ENCODE measurements around the gene RFX5.

DNA sequence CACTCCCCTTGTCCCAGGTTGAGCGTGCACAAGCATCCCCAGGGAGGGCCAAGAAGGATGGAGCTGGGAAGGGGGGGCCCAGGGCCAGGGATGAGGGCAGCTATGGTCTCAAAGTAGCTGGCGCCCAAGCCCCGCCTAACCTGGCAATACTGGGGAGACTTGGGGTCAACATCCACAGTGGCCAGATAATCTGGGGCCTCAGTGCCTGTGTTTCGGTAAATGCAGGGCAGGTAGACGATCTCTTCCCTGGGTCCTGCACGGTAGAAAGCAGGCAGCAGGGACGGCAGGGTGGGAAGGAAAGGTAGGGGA lies 22.2 kb upstream of the RFX5 start:
- TF ChIP-seq EZH2 (IDR thresholded peaks at IDR 0.05; ENCODE audit: borderline replicate concordance): no peak
- TF ChIP-seq, protein P1, sequence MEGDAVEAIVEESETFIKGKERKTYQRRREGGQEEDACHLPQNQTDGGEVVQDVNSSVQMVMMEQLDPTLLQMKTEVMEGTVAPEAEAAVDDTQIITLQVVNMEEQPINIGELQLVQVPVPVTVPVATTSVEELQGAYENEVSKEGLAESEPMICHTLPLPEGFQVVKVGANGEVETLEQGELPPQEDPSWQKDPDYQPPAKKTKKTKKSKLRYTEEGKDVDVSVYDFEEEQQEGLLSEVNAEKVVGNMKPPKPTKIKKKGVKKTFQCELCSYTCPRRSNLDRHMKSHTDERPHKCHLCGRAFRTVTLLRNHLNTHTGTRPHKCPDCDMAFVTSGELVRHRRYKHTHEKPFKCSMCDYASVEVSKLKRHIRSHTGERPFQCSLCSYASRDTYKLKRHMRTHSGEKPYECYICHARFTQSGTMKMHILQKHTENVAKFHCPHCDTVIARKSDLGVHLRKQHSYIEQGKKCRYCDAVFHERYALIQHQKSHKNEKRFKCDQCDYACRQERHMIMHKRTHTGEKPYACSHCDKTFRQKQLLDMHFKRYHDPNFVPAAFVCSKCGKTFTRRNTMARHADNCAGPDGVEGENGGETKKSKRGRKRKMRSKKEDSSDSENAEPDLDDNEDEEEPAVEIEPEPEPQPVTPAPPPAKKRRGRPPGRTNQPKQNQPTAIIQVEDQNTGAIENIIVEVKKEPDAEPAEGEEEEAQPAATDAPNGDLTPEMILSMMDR (IDR thresholded peaks at IDR 0.05; ENCODE audit: poor library complexity): no peak
- TF ChIP-seq EZH2phosphoT487 (IDR thresholded peaks at IDR 0.05; ENCODE audit: low read depth, severe bottlenecking, unreplicated experiment): no peak
